H1 (cell line): ENCODE data around the gene CEACAM1. TPM values are rescaled to one million over a fixed set of nuclear protein-coding genes. Genes with fewer than 3 reads are reported as not detected.

Experiments used
- NRF1 ChIP-seq: IDR thresholded peaks from 2 replicates; pipeline ENCODE4 v1.6.1; 2011; ENCODE audit warnings: mild to moderate bottlenecking, low read depth, low read length, improper control_type of control experiment
- RAD21 ChIP-seq, 2 experiments: IDR thresholded peaks in 1 of 2; conservative IDR thresholded peaks in 1 of 2; 2 replicates each; pipeline ENCODE4 v1.6.1; 2011; ENCODE audit warnings: low read depth in 2 of 2, low read length in 2 of 2, improper control_type of control experiment in 1 of 2, inconsistent platforms in 1 of 2, mild to moderate bottlenecking in 1 of 2, moderate library complexity in 1 of 2
- RNF2 ChIP-seq: fragments of 200-900, 300-1000 bp; sonication (generic); IDR thresholded peaks from 2 replicates; pipeline ENCODE4 v1.7.1; 2016; ENCODE audit warnings: borderline replicate concordance, low read depth, mild to moderate bottlenecking, antibody characterized with exemption, low read length; ENCODE audit not compliant: poor library complexity, severe bottlenecking; ENCODE audit errors: missing control alignments
- polyA plus RNA-seq, 7 experiments: library from polyadenylated mRNA; depleted of rRNA in 3 of 7; stranded (reverse) in 5 of 7; unstranded in 2 of 7; fragments of >200 nt in 5 of 7; fragments of 200-250 nt in 2 of 7; gene quantifications; 1 replicate in 5 of 7; 2 replicates in 1 of 7; 4 replicates in 1 of 7; pipeline versions ENCODE4 v1.2.1 to v1.2.3, GENCODE V29; 2011 to 2013; ENCODE audit warnings: missing spikeins in 2 of 7, mixed read lengths in 2 of 7
- total RNA-seq: library from RNA; stranded (reverse); fragmentation: NEBNext Ultra II Directional; extraction: Animal tissue kit (Norgen Biotek cat#: 25700); gene quantifications from 2 replicates; pipeline ENCODE4 v1.2.1, GENCODE V29; 2021

The CEACAM1 gene
- total and polyA plus RNA-seq, 2 of the 8 experiments (the other 6 are each of a cell fraction or from before 2014, with no cell fraction given) = 1.8 to 3.6 TPM

GRCh38 chr19:42563352-42564210 lies 35.3 kb upstream of the CEACAM1 start (continued):
- TF ChIP-seq RNF2 (no peak), RAD21 (IDR thresholded peaks at IDR 0.05 in 1 of 2, conservative IDR thresholded peaks at IDR 0.05 in 1 of 2; ENCODE audit: low read depth in 2 of 2, low read length in 2 of 2) (peak; percentile 72 to 75), NRF1 (no peak)
